Measurements from ENCODE around the gene DAPK3.

- TF ChIP-seq EP300 (IDR thresholded peaks at IDR 0.05) (no peak), POLR2A (IDR thresholded peaks at IDR 0.05) (no peak), CTCF (IDR thresholded peaks at IDR 0.05) (no peak)
Observed at GRCh38 chr19:3983542-3983914, 12.6 kb upstream of the DAPK3 start.

Data from gastroesophageal sphincter (tissue), 3 donors.